Body of pancreas (tissue), 4 donors: Measurements from ENCODE around the gene OTULINL. TPM values are rescaled to one million over a fixed set of nuclear protein-coding genes. Genes with fewer than 3 reads are reported as not detected.

ENCODE experiments used
- ATAC-seq: fragments of 150-250 bp; one replicate; pipeline ENCODE4 v1.9.1; 2016
- DNase-seq, 4 donors: peaks; one replicate each; pipeline ENCODE4 v3.0.0-alpha.2; 2019
- H3K27ac ChIP-seq, 4 donors: fragments of 200-600 bp; sonication (generic); 1 replicate in 3 of 4; 2 replicates in 1 of 4; pipeline versions ENCODE4 v1.5.1 to v1.6.1; 2016 to 2019; ENCODE audit warnings: mild to moderate bottlenecking in 1 of 4, mixed read lengths in 1 of 4, moderate library complexity in 1 of 4
- H3K27me3 ChIP-seq, 2 donors: fragments of 200-600 bp; sonication (generic); one replicate each; pipeline ENCODE4 v1.6.0; 2016; ENCODE audit warnings: mild to moderate bottlenecking in 1 of 2
- H3K36me3 ChIP-seq, 2 donors: fragments of 200-600 bp; sonication (generic); replicated peaks in 1 of 2; 2 replicates each; pipeline ENCODE4 v1.5.1; 2016; ENCODE audit warnings: low read depth in 2 of 2; ENCODE audit not compliant: insufficient read depth in 1 of 2
- H3K4me1 ChIP-seq: fragments of 200-600 bp; sonication (generic); one replicate; pipeline ENCODE4 v1.6.0; 2016
- H3K4me3 ChIP-seq, 2 donors: fragments of 200-600 bp; sonication (generic); 1 replicate in 1 of 2; 2 replicates in 1 of 2; pipeline ENCODE4 v1.5.1; 2016 to 2019
- H3K9me3 ChIP-seq, 3 donors: fragments of 200-600 bp; sonication (generic); 1 replicate in 2 of 3; 2 replicates in 1 of 3; pipeline ENCODE4 v1.5.1; 2016
- POLR2A ChIP-seq, 3 donors: fragments of 450-650 bp; IDR thresholded peaks; one replicate each; pipeline ENCODE4 v1.6.1; 2016; ENCODE audit warnings: antibody characterized with exemption in 3 of 3, mild to moderate bottlenecking in 2 of 3
- WGBS, 2 donors: methylation state at CpG; one replicate each; pipeline ENCODE4 v1.1.5; 2017; 5-methylcytosine and 5-hydroxymethylcytosine counted together
- intact Hi-C: fragments of 100-400 bp; cut with DNase I; formaldehyde crosslinking; loops from one replicate; pipeline ENCODE4 v1.15.1; 2023
- total RNA-seq, 2 donors: library from RNA; depleted of rRNA; stranded (reverse); fragments of >200 nt; gene quantifications; one replicate each; pipeline ENCODE4 v1.1.0, GENCODE V29; 2016
- TF ChIP-seq, protein P1 (sequence below), 7 experiments: fragments of 450-650 bp in 4 of 7; fragments of 200-600 bp in 3 of 7; sonication (generic) in 3 of 7; IDR thresholded peaks; one replicate each; pipeline ENCODE4 v1.5.1; 2016 to 2019; ENCODE audit warnings: antibody characterized with exemption in 7 of 7

Gene OTULINL
- total RNA-seq, 2 donors from 2014 or later: 3.3 to 26.2 TPM

DNA sequence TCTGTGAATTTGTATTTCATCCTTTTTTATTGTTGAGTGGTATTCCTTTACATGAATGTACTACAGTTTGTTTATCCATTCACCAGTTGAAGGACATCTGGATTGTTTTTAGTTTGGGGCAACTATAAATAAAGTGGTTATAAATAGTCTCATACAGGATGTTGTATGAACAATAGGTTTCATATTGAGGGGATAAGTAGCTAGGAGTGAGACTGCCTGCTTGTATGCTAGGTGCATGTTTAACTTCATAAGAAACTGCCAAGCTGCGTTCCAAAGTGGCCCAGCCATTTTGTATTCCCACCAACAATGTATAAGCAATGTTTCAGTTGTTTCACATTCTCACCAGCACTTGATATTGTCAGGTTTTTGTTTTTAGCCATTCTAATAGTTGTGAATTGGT lies 21.5 kb downstream of the OTULINL start:
- DNase-seq: no peak
- H3K4me3 ChIP-seq: no peak overlapping the region
- H3K9me3 ChIP-seq: no peaks in the 10 kb centered on the region
- no peaks in the 10 kb centered on the region for H3K27me3 ChIP-seq
- no peaks in the 10 kb centered on the region for H3K36me3 ChIP-seq
- peaks cover 4% of the 10 kb centered on the region for H3K4me1 ChIP-seq
- no peak for ATAC-seq
- WGBS, 2 donors: 91 to 97% methylated on average over 1 of the region's 1 CpG
- no peak overlapping the region for H3K27ac ChIP-seq
- intact Hi-C loops: no loop called here
- TF ChIP-seq POLR2A (IDR thresholded peaks at IDR 0.05): no peak
- TF ChIP-seq, protein P1, sequence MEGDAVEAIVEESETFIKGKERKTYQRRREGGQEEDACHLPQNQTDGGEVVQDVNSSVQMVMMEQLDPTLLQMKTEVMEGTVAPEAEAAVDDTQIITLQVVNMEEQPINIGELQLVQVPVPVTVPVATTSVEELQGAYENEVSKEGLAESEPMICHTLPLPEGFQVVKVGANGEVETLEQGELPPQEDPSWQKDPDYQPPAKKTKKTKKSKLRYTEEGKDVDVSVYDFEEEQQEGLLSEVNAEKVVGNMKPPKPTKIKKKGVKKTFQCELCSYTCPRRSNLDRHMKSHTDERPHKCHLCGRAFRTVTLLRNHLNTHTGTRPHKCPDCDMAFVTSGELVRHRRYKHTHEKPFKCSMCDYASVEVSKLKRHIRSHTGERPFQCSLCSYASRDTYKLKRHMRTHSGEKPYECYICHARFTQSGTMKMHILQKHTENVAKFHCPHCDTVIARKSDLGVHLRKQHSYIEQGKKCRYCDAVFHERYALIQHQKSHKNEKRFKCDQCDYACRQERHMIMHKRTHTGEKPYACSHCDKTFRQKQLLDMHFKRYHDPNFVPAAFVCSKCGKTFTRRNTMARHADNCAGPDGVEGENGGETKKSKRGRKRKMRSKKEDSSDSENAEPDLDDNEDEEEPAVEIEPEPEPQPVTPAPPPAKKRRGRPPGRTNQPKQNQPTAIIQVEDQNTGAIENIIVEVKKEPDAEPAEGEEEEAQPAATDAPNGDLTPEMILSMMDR (IDR thresholded peaks at IDR 0.05): no peak

DNA sequence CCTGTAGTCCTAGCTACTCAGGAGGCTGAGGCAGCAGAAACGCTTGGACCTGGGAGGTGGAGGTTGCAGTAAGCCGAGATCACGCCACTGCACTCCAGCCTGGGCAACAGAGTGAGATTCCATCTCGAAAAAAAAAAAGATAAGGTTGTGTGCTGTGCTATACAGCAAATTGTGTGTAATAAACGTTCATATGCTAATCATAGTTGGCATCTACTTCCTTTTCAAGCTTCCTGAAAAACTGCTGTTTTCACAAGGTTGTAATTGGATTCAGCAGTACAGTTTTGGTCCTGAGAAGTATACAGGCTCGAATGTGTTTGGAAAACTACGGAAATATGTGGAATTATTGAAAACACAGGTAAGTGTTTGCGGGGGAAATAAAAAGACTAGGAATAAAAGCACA lies 25.5 kb downstream of the OTULINL start:
- intact Hi-C loops: no loop called here

DNA sequence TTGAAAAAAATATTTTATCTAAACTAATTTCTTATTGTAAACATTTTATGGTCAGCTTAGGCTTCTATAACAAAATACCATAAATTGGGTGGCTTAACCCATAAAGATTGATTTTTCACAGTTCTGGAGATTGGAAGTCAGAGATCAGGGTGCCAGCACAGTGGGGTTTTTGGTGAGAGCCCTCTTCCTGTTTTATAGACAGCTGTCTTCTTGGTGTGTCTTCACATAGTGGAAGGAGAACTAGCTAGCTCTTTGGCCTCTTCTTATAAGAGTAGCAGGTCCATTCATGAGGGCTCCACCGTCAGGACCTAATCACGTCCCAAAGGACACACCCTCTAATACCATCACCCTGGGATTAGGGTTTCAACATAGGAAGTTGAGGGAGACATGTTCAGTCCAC lies 26.6 kb downstream of the OTULINL start:
- Histone ChIP-seq H3K4me1 (no peaks in the 10 kb centered on the region), H3K4me3 (no peak overlapping the region), H3K9me3 (no peaks in the 10 kb centered on the region), H3K27ac (no peak overlapping the region), H3K36me3 (peaks cover 0 to 2% of the 10 kb centered on the region in 2 donors), H3K27me3 (no peaks in the 10 kb centered on the region)
- DNase-seq (no peak), ATAC-seq (no peak)
- TF ChIP-seq, protein P1 (IDR thresholded peaks at IDR 0.05): no peak
- no peak for TF ChIP-seq POLR2A (IDR thresholded peaks at IDR 0.05)
- 46 to 55% methylated on average over 2 of the region's 2 CpGs for WGBS, 2 donors
- intact Hi-C loops: no loop called here

More for the DNA sequence above, 25.5 kb downstream of the OTULINL start:
- DNase-seq (no peak), ATAC-seq (no peak)
- Histone ChIP-seq H3K27ac (no peak overlapping the region), H3K27me3 (no peaks in the 10 kb centered on the region), H3K4me3 (no peak overlapping the region), H3K4me1 (no peaks in the 10 kb centered on the region), H3K36me3 (peaks cover 0 to 2% of the 10 kb centered on the region in 2 donors), H3K9me3 (no peaks in the 10 kb centered on the region)
- TF ChIP-seq, protein P1 (IDR thresholded peaks at IDR 0.05): no peak
- no peak for TF ChIP-seq POLR2A (IDR thresholded peaks at IDR 0.05)
- WGBS, 2 donors: 66 to 81% methylated on average over 8 of the region's 8 CpGs

DNA sequence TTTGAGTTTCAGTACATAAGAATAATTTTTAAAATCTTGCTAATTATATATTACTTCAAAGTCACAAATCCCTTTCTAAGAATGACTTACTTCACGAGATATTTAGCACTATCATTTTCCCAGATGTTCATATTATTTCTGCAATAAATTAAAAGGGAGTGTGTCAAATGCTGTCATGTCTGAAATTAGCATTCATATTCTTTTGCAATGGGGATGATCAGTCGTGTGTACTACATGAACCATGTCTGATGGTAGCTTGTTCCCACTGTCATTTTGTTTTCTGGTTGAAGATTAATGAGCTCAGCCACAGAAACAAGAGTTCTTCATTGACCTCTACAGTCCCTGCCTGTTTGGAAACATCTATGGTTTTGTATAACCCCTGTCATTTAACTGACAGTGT lies 30.1 kb downstream of the OTULINL start:
- TF ChIP-seq POLR2A (IDR thresholded peaks at IDR 0.05): no peak
- TF ChIP-seq, protein P1 (IDR thresholded peaks at IDR 0.05): no peak
- Histone ChIP-seq H3K36me3 (peaks cover 0 to 4% of the 10 kb centered on the region in 2 donors), H3K27me3 (no peaks in the 10 kb centered on the region), H3K4me1 (no peaks in the 10 kb centered on the region), H3K4me3 (no peak overlapping the region), H3K27ac (no peak overlapping the region), H3K9me3 (no peaks in the 10 kb centered on the region)
- ATAC-seq: no peak
- WGBS, 2 donors: 70 to 85% methylated on average over 2 of the region's 2 CpGs
- intact Hi-C loops: no loop called here
- no peak for DNase-seq

DNA sequence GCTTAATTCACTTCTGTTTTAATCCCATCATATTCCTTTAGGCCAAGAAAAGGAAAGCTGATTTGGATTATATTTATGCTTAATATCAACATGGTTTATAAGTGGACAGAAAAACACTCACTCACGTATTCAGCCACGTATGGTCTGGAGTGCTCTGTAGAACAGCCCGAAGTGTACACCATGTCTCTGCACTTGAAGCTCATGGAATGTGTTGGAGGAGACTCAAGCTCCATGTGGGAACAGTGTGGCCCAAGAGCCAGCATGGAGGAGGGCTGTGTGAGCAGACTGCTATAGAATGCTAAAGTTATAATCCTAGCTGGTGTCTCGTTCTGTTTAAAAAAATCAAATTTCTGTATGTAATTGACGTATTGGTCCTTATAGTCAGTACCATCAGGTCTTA lies 32.9 kb downstream of the OTULINL start:
- no peak overlapping the region for H3K27ac ChIP-seq
- H3K27me3 ChIP-seq: no peaks in the 10 kb centered on the region
- no peak overlapping the region for H3K4me3 ChIP-seq
- no peaks in the 10 kb centered on the region for H3K9me3 ChIP-seq
- no peaks in the 10 kb centered on the region for H3K4me1 ChIP-seq
- intact Hi-C loops: no loop called here
- DNase-seq (no peak), ATAC-seq (no peak)
- 94% methylated on average over 5 of the region's 5 CpGs for WGBS, 2 donors
- no peak for TF ChIP-seq POLR2A (IDR thresholded peaks at IDR 0.05)
- TF ChIP-seq, protein P1 (IDR thresholded peaks at IDR 0.05): no peak
- H3K36me3 ChIP-seq: peaks cover 0 to 4% of the 10 kb centered on the region in 2 donors
